C4-2B (cell line): ENCODE data around the gene MCFD2.
A peak's percentile ranks its signal among the peaks of the same experiment; 100 is the strongest.

Experiments
- H3K27ac ChIP-seq: fragments of 450-650 bp; 2 replicates; pipeline ENCODE4 v1.5.1; 2017
- ZFX ChIP-seq: fragments of 450-650 bp; IDR thresholded peaks from 2 replicates; pipeline ENCODE4 v1.6.1; 2017
- TF ChIP-seq, protein P1 (sequence below): fragments of 450-650 bp; conservative IDR thresholded peaks from 2 replicates; pipeline ENCODE4 v1.5.1; 2017; ENCODE audit warnings: mild to moderate bottlenecking

The MCFD2 gene

DNA sequence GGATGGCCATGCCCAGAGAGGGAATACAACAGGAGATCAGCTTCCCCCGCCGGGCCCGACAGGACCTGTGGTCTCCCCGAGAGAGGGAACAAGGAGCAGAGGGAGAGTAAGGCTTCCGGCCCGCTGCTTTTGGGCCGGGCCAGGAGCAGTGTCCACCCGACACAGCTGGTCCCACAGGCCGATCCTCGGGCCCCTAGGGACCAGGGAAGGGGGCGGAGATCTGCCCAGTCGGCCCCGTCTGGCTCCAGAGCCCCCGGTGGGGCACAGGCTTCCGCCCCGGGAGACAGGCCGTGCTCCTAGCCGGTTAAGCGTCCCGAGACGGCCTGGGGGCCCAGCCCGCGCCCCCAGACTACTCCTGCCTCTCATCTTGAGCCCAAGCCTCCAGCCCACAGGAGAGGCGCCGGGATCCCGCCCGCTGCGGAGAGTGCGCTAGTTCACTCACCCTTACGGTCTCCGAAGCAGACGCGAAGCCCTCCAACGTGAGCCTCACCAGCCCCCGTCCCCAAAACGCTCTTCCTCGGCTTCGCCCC, at the start of gene MCFD2:
Gene MCFD2, minus strand, starts transcription at position 526 of the 530 bp plus-strand sequence. CDS start 6,635 bp downstream, outside the sequence.
- TF ChIP-seq, protein P1, sequence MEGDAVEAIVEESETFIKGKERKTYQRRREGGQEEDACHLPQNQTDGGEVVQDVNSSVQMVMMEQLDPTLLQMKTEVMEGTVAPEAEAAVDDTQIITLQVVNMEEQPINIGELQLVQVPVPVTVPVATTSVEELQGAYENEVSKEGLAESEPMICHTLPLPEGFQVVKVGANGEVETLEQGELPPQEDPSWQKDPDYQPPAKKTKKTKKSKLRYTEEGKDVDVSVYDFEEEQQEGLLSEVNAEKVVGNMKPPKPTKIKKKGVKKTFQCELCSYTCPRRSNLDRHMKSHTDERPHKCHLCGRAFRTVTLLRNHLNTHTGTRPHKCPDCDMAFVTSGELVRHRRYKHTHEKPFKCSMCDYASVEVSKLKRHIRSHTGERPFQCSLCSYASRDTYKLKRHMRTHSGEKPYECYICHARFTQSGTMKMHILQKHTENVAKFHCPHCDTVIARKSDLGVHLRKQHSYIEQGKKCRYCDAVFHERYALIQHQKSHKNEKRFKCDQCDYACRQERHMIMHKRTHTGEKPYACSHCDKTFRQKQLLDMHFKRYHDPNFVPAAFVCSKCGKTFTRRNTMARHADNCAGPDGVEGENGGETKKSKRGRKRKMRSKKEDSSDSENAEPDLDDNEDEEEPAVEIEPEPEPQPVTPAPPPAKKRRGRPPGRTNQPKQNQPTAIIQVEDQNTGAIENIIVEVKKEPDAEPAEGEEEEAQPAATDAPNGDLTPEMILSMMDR: no peak
- TF ChIP-seq ZFX: peak; percentile 32; the same call in 1 of the 2 replicates
- H3K27ac ChIP-seq: peak within 1 kb of the TSS; percentile 100

DNA sequence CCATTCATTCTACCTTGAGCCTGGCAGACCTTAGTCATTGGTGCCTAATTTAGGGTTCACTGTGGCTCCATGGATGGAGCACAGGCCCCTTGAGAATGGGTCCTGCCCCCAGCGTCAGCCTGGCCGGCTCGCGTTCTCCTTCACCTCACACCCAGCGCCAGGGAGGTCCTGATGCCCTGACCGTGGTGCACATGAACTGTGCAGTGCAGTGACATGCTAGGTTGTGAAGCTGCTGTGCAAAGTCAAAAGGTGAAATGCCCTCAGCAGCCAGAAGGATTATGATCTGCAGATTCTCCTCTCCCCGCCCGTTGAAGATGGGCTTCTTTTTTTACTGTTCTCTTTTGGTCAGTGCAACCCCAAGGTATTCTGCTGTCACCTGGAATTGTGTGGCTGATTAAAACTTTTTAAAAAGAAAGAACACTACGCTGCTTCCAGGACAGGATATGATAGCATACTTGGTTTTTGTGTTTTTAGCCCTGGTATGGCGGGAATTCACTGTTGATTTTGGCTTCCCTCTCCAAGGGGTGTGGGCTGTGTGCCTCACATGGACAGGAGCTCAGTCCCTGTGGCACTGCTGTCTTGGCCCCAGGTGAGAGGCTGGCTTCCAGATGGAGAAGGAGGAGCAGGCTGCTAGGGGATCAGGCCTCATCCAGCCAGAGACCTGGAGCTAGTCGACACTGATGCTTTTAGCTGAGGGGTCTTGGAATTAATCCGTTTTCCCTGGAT, 49.4 kb upstream of the MCFD2 start:
- TF ChIP-seq, protein P1: no peak
- TF ChIP-seq ZFX: no peak
- H3K27ac ChIP-seq: no peak overlapping the region

DNA sequence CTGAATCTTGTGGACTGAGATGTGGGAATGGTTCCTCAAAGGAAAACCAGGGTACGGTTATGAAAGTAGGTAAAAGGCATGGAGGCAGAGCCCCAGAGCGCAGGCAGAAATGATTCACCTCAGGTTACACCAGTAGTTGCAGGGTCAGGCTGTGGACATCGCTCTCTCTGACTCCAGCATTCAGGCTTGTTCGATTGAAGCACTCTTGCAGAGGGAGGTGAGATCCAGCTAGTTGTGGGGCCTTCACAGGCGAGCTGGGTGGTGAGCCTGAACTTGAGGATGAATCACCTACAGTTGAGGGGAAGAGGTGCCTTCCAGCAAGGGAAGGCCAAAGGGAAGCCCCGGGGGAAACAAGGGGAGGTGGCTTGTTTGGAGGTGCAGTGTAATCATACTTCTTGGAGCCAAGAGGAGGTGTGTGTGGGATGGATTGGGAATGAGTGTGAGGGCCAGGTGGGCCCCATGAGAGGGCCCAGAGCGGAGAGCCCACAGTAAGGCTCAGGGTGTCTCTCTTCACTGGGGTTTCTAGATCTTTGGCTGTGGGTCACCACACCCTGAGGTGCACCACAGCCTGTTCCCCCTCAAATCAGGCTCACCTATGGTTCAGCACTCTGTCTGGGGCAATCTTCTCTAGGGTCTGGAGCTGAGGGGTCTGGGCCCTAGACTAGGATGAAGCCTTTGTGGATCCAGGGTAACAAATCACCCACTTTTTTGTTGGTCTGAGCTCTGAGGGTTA, 48.5 kb upstream of the MCFD2 start:
- TF ChIP-seq, protein P1: no peak
- no peak for TF ChIP-seq ZFX
- no peak overlapping the region for H3K27ac ChIP-seq

DNA sequence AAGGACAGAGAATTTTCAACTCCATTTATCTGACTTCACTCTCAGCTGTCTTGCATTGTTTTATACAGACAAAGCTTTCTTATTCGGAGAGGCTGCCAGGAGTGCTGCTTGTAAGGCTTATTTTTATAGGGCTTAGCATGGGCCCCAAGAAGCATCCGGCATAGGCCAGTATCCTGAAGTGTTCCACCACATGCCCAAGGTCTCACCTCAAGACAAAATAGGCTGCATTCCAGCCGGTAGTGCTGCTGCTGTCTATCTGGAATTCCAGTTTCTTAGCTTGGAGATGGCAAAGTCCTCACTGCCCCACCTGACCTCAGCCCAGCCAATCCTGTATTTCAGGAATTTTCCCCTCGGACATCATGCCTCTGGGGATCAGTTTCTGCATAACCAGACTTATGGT, 47.6 kb upstream of the MCFD2 start:
- no peak for TF ChIP-seq ZFX
- TF ChIP-seq, protein P1: no peak
- H3K27ac ChIP-seq: no peak overlapping the region

DNA sequence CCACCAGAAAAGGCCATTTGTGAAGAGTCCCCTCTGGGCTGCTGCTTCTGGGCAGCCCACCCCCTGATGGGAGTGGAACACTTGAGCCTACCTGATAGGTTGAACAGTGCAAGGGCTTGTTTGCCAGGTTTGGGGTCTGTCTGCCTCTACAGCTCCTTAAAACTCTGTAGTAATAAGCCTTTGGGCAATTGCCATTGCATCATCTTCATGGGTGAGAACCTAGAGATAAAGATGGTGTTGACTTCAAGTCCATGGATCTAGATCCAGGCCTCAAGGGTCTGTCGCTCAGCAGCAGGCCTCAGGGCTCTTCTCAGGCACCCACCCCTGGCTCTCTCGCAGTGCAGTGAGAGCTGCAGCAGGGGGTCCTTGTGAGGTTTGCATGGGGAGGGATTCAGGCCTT, 47.1 kb upstream of the MCFD2 start:
- TF ChIP-seq, protein P1: no peak
- TF ChIP-seq ZFX: no peak
- no peak overlapping the region for H3K27ac ChIP-seq

DNA sequence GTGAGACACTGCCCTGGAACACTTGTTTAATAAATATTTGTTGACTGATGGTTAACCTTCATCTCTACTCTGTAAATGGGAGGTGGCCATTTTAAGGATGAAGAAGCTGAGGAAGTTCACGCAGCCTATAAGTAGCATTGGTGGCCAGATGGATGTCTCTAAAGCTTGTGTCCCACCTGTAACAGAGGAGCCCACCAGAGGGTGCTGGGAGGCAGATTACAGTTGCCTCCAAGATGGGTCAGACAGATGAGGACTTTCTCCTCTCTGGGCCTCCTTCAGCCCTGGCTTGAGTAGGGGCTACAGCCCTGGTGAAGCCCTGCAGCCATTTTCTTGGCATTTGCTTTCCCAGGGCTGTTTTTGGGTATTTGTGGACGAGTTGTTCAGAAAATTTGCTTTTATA, 45.0 kb upstream of the MCFD2 start:
- H3K27ac ChIP-seq: no peak overlapping the region
- TF ChIP-seq, protein P1: no peak
- no peak for TF ChIP-seq ZFX

DNA sequence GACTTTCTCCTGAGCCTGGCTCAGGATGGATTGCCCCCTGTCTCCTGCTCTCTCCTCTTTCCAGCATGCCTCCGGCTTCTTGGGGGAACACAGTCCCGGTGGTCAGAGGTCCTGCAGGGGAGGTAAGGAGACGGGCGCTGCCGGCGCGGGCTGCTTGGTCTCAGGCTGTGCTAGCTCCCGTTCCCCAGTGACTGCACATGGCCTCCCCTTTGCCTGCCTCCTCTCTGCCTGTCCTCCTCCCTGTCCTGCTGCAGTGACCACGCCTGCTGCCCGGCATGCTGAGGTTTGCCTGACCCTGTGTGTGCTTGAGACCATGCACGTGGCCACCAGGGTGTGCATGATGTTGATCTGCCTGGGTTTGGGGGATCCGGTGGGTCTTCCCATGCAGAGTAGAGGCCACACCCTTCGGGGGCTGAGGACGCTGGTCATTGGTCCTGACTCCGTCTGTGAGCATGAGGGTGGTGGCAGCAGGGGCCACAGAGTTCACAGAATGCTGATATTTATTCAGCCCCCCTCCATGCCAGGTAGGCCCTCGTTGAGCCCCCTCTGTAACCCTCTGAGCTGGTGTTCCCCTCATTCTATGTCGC, 42.9 kb upstream of the MCFD2 start:
- H3K27ac ChIP-seq: no peak overlapping the region
- TF ChIP-seq ZFX: no peak
- TF ChIP-seq, protein P1: no peak
